Body of pancreas (tissue), 4 donors: ENCODE results near the gene DNAJB1.

ENCODE experiments used
- POLR2A ChIP-seq, 3 donors: fragments of 450-650 bp; IDR thresholded peaks; one replicate each; pipeline ENCODE4 v1.6.1; 2016; ENCODE audit warnings: antibody characterized with exemption in 3 of 3, mild to moderate bottlenecking in 2 of 3
- TF ChIP-seq, protein P1 (sequence below), 7 experiments: fragments of 450-650 bp in 4 of 7; fragments of 200-600 bp in 3 of 7; sonication (generic) in 3 of 7; IDR thresholded peaks; one replicate each; pipeline ENCODE4 v1.5.1; 2016 to 2019; ENCODE audit warnings: antibody characterized with exemption in 7 of 7

DNA sequence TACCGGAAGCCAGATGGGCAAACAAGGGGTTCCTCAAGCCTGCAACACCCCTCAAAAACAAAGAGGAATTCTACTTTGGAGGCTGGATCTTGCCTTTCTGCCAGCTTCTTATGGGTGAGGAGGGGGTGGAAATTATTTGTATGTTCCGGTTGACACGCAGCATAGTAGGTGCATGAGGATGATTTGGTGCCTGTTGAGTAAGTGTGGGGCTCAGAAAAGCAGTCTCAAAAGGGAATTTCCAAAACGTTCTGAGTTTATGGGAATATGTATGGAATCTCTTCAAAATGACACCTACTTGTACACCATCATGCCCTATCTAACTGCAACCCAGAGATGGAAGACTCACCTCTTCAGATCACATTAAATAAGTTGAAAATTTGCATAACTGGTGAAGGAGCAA, 8.2 kb upstream of the DNAJB1 start:
- TF ChIP-seq, protein P1, sequence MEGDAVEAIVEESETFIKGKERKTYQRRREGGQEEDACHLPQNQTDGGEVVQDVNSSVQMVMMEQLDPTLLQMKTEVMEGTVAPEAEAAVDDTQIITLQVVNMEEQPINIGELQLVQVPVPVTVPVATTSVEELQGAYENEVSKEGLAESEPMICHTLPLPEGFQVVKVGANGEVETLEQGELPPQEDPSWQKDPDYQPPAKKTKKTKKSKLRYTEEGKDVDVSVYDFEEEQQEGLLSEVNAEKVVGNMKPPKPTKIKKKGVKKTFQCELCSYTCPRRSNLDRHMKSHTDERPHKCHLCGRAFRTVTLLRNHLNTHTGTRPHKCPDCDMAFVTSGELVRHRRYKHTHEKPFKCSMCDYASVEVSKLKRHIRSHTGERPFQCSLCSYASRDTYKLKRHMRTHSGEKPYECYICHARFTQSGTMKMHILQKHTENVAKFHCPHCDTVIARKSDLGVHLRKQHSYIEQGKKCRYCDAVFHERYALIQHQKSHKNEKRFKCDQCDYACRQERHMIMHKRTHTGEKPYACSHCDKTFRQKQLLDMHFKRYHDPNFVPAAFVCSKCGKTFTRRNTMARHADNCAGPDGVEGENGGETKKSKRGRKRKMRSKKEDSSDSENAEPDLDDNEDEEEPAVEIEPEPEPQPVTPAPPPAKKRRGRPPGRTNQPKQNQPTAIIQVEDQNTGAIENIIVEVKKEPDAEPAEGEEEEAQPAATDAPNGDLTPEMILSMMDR (IDR thresholded peaks at IDR 0.05) = no peak
- TF ChIP-seq POLR2A (IDR thresholded peaks at IDR 0.05) = no peak
